Right lobe of liver (tissue), 6 donors: ENCODE results near the gene VWA8. TPM values are rescaled to one million over a fixed set of nuclear protein-coding genes. Genes with fewer than 3 reads are reported as not detected.

ENCODE experiments used
- ATAC-seq, 4 donors: fragments of 200-7000 bp; cut with Tn5 transposase; one replicate each; pipeline ENCODE4 v1.9.1; 2020; ENCODE audit warnings: mild to moderate bottlenecking in 4 of 4, moderate library complexity in 4 of 4
- DNase-seq, 3 donors: peaks; one replicate each; pipeline ENCODE4 v3.0.0-alpha.2; 2020
- H3K27ac ChIP-seq, 3 donors: fragments of 200-600 bp; one replicate each; pipeline ENCODE4 v1.8.0; 2022
- H3K27me3 ChIP-seq, 2 donors: fragments of 200-600 bp; one replicate each; pipeline ENCODE4 v1.8.0; 2022
- H3K36me3 ChIP-seq, 4 donors: fragments of 200-600 bp; sonication (generic) in 1 of 4; one replicate each; pipeline versions ENCODE4 v1.5.1 to v1.8.0; 2017 to 2022; ENCODE audit warnings: control low read depth in 1 of 4
- H3K4me1 ChIP-seq, 4 donors: fragments of 200-600 bp; sonication (generic) in 1 of 4; one replicate each; pipeline versions ENCODE4 v1.5.1 to v1.8.0; 2017 to 2022; ENCODE audit warnings: control low read depth in 1 of 4
- H3K4me3 ChIP-seq, 3 donors: fragments of 200-600 bp; one replicate each; pipeline ENCODE4 v1.8.0; 2022
- H3K9me3 ChIP-seq, 4 donors: fragments of 200-600 bp; sonication (generic) in 1 of 4; one replicate each; pipeline versions ENCODE4 v1.5.1 to v1.8.0; 2017 to 2022; ENCODE audit warnings: control low read depth in 1 of 4
- CTCF ChIP-seq, 4 donors: fragments of 200-600 bp in 3 of 4; fragments of 450-650 bp in 1 of 4; IDR thresholded peaks; one replicate each; pipeline versions ENCODE4 v1.5.1 to v1.8.0; 2016 to 2022; ENCODE audit warnings: antibody characterized with exemption in 4 of 4, mild to moderate bottlenecking in 2 of 4
- POLR2A ChIP-seq: fragments of 450-650 bp; IDR thresholded peaks from one replicate; pipeline ENCODE4 v1.6.1; 2017; ENCODE audit warnings: antibody characterized with exemption, mild to moderate bottlenecking
- WGBS: methylation state at CpG from one replicate; pipeline ENCODE4 v1.1.6; 2018; ENCODE audit warnings: low coverage, low lambda C conversion rate; ENCODE audit not compliant: insufficient coverage; ENCODE audit errors: missing lambda C conversion rate; 5-methylcytosine and 5-hydroxymethylcytosine counted together
- intact Hi-C, 2 donors: fragments of 100-400 bp; cut with DNase I; formaldehyde crosslinking; loops; one replicate each; pipeline versions ENCODE4 v1.11.2 to v1.14.1; 2022
- total RNA-seq, 6 experiments: library from RNA; depleted of rRNA in 2 of 6; stranded (reverse); fragments of >200 nt in 2 of 6; fragmentation: NEBNext Ultra II Directional in 3 of 6; extraction: Animal tissue kit (Norgen Biotek cat#: 25700) in 3 of 6; gene quantifications; one replicate each; pipeline versions ENCODE4 v1.1.0 to v1.2.4, GENCODE V29; 2016 to 2023
- donor health status: DM: no; HTN: yes; CAD: no.
- donor health status: DM: no; HTN: no; CAD: no.
- donor health status: DM: no; HTN: no; CAD: no.
- donor health status: DM: no; HTN: yes; CAD: no.
- donor health status: DM: no; HTN: yes; CAD: no.

Gene VWA8
- total RNA-seq, 6 experiments from 2014 or later = 19.4 to 33.8 (median 30.8) TPM

DNA sequence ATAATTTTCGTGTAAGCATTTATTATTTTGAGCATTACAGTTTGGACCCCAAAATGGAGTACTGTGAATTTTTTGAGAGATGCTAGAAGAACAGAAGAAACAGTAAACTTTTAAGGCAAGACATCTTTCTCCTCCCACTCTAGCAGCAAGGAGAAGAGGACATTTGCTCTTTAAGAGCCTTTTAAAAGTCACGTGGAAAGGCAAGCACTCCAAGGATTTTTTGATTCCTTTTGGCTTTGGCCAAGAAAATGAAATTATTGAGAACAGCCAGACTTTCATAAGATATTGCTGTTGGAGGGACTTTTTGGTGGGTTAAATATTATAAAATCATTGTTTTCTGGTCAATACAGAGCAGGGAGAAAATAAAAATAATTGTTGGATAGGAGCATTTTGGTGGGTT lies 393.5 kb downstream of the VWA8 start:
- DNase-seq = no peak
- ATAC-seq = no peak
- intact Hi-C loops = no loop called here
- Histone ChIP-seq H3K36me3 (peaks cover 0 to 22% (median 0%) of the 10 kb centered on the region in 4 donors), H3K4me3 (no peak overlapping the region), H3K27me3 (no peaks in the 10 kb centered on the region), H3K27ac (no peak overlapping the region), H3K9me3 (no peaks in the 10 kb centered on the region), H3K4me1 (no peaks in the 10 kb centered on the region)
- 93% methylated on average over 2 of the region's 2 CpGs for WGBS
- TF ChIP-seq CTCF (IDR thresholded peaks at IDR 0.05) (no peak), POLR2A (no peak)

DNA sequence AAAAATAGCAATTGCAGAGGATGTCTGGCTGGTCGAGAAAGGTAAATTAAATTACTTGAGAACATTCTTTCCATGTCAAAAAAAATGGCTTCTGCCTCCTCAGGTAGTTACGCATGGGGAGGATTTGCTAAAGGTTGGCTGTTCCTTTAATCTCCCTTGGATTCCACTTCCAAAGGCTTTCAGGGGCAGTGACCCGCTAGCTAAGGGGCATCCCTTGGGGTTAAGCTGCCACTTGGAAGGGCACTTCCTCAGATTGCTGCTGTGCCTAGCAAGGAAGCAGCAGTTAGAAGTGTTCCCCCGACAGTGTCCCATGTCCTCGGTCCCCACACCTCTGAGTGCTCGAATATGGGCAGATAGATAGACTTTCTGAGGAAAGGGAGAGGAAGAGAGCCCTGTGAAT lies 395.1 kb downstream of the VWA8 start:
- DNase-seq = no peak
- Histone ChIP-seq H3K36me3 (peaks cover 0 to 22% (median 0%) of the 10 kb centered on the region in 4 donors), H3K27ac (no peak overlapping the region), H3K9me3 (no peaks in the 10 kb centered on the region), H3K4me1 (no peaks in the 10 kb centered on the region), H3K4me3 (no peak overlapping the region), H3K27me3 (no peaks in the 10 kb centered on the region)
- intact Hi-C loops = no loop called here
- no peak for ATAC-seq
- TF ChIP-seq CTCF (IDR thresholded peaks at IDR 0.05) (no peak), POLR2A (no peak)
- 82% methylated on average over 3 of the region's 6 CpGs for WGBS

DNA sequence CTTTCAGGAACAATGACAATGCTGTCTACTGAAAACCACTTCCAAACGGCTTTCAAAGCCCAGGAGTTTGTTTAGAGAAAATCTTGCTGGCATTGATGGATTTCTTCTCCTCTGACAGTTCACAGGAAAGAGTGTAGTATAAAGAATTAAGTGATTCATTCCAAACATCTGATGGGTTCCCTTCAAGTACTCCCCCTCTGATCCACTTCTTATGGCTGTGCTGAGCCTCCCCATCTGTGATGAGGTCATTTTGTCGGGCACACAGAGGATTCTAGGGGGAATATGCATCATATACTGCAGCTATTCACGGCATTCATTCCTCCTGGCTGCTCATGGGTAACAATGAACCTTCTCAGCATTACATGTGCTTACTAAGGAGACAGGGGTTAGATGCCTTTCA lies 395.7 kb downstream of the VWA8 start:
- H3K27ac ChIP-seq = no peak overlapping the region
- H3K27me3 ChIP-seq = no peaks in the 10 kb centered on the region
- no peak overlapping the region for H3K4me3 ChIP-seq
- intact Hi-C loops = no loop called here
- no peak for ATAC-seq
- H3K4me1 ChIP-seq = no peaks in the 10 kb centered on the region
- DNase-seq = no peak
- no peaks in the 10 kb centered on the region for H3K9me3 ChIP-seq
- H3K36me3 ChIP-seq = peaks cover 0 to 19% (median 0%) of the 10 kb centered on the region in 4 donors
- TF ChIP-seq CTCF (IDR thresholded peaks at IDR 0.05) = no peak
- TF ChIP-seq POLR2A = no peak
- 57% methylated on average over 3 of the region's 3 CpGs for WGBS

DNA sequence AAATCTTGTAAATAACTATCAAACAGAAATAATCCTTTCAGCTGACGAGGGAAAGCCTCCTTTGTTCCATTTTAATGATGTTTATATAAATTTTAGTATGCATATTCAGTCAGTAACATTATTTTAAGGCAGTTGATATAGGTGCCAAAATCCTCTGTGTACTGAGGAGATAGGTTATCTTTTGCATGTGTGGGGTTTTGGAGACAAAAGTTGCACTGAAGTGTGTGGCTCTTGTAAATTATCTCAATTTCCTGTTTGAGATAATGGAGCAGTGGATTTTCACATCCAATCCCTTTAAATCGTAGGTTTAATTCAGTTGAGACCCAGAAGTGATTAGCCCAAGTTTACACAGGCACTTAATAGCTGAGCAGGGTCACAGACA lies 396.9 kb downstream of the VWA8 start:
- TF ChIP-seq CTCF (IDR thresholded peaks at IDR 0.05) (no peak), POLR2A (no peak)
- H3K4me1 ChIP-seq = no peaks in the 10 kb centered on the region
- peaks cover 0 to 13% (median 0%) of the 10 kb centered on the region in 4 donors for H3K36me3 ChIP-seq
- H3K27ac ChIP-seq = no peak overlapping the region
- no peaks in the 10 kb centered on the region for H3K9me3 ChIP-seq
- ATAC-seq (peak in 1 of 4 donors; percentile 22), DNase-seq (no peak)
- 33% methylated on average over 2 of the region's 2 CpGs for WGBS
- H3K27me3 ChIP-seq = no peaks in the 10 kb centered on the region
- intact Hi-C loops = no loop called here
- H3K4me3 ChIP-seq = no peak overlapping the region
